ENCODE measurements around the gene RSAD2. TPM values are rescaled to one million over a fixed set of nuclear protein-coding genes. Genes with fewer than 3 reads are reported as not detected.

Gene RSAD2
- total RNA-seq: 1.4 TPM in 1 of 2 replicates, not detected in the other

DNA sequence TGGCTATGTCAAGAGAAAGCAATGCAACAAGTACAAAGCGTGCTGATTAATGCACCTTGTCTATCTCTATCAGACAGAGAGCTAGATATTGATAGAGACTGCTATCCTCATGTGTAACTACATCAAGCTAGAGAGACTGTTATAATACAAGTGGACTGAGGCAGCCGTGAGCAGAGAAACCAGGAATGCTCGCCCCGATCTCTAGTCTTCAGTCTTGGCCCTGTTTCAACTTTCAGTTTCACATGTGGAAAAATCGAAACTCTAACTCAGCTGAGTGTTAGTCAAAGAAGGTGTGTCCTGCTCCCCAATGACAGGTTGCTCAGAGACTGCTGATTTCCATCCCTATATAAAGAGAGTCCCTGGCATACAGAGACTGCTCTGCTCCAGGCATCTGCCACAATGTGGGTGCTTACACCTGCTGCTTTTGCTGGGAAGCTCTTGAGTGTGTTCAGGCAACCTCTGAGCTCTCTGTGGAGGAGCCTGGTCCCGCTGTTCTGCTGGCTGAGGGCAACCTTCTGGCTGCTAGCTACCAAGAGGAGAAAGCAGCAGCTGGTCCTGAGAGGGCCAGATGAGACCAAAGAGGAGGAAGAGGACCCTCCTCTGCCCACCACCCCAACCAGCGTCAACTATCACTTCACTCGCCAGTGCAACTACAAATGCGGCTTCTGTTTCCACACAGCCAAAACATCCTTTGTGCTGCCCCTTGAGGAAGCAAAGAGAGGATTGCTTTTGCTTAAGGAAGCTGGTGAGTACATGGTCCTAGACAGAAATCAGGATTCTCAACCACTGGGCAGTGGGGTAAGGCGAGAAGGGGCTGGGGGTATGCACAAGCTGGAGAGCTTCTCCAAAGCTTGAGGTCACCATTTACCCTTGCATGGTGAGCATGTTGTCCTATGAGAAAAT, at the start of gene RSAD2:
TSS of gene RSAD2 (plus strand) at position 376 of the 903 bp plus-strand sequence. CDS start at position 400, 24 bp downstream.

GRCh38 chr2:6865346-6866274, 12.0 kb upstream of the RSAD2 start, which contains the start of gene CMPK2:
TSS of gene CMPK2 (minus strand) at chr2:6865907. CDS start at chr2:6865696, 211 bp downstream.

GRCh38 chr2:6917071-6917760, 39.6 kb downstream of the RSAD2 start, which contains the start of gene RNF144A:
TSS of gene RNF144A (plus strand) at chr2:6917412. CDS start at chr2:6996927, 79,515 bp downstream.

Other genes starting within 250 kb of the RSAD2 start
- 2.0 and 4.7 TPM in 2 replicates for gene CMPK2, start 11.9 kb upstream of the RSAD2 start, total RNA-seq
- gene RNF144A, start 39.6 kb downstream of the RSAD2 start, total RNA-seq: 5.0 and 6.0 TPM in 2 replicates